ENCODE data around the gene PTPRF.

The PTPRF gene

DNA sequence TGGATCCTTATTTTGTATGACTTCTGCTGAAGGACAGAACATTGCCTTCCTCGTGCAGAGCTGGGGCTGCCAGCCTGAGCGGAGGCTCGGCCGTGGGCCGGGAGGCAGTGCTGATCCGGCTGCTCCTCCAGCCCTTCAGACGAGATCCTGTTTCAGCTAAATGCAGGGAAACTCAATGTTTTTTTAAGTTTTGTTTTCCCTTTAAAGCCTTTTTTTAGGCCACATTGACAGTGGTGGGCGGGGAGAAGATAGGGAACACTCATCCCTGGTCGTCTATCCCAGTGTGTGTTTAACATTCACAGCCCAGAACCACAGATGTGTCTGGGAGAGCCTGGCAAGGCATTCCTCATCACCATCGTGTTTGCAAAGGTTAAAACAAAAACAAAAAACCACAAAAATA lies 91.8 kb downstream of the PTPRF start:
- TF ChIP-seq, protein P1, sequence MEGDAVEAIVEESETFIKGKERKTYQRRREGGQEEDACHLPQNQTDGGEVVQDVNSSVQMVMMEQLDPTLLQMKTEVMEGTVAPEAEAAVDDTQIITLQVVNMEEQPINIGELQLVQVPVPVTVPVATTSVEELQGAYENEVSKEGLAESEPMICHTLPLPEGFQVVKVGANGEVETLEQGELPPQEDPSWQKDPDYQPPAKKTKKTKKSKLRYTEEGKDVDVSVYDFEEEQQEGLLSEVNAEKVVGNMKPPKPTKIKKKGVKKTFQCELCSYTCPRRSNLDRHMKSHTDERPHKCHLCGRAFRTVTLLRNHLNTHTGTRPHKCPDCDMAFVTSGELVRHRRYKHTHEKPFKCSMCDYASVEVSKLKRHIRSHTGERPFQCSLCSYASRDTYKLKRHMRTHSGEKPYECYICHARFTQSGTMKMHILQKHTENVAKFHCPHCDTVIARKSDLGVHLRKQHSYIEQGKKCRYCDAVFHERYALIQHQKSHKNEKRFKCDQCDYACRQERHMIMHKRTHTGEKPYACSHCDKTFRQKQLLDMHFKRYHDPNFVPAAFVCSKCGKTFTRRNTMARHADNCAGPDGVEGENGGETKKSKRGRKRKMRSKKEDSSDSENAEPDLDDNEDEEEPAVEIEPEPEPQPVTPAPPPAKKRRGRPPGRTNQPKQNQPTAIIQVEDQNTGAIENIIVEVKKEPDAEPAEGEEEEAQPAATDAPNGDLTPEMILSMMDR (IDR thresholded peaks at IDR 0.05): no peak
- no peak for DNase-seq (ENCODE audit: low spot score)
- no peak overlapping the region for H3K4me3 ChIP-seq
- no peak overlapping the region for H3K27ac ChIP-seq

DNA sequence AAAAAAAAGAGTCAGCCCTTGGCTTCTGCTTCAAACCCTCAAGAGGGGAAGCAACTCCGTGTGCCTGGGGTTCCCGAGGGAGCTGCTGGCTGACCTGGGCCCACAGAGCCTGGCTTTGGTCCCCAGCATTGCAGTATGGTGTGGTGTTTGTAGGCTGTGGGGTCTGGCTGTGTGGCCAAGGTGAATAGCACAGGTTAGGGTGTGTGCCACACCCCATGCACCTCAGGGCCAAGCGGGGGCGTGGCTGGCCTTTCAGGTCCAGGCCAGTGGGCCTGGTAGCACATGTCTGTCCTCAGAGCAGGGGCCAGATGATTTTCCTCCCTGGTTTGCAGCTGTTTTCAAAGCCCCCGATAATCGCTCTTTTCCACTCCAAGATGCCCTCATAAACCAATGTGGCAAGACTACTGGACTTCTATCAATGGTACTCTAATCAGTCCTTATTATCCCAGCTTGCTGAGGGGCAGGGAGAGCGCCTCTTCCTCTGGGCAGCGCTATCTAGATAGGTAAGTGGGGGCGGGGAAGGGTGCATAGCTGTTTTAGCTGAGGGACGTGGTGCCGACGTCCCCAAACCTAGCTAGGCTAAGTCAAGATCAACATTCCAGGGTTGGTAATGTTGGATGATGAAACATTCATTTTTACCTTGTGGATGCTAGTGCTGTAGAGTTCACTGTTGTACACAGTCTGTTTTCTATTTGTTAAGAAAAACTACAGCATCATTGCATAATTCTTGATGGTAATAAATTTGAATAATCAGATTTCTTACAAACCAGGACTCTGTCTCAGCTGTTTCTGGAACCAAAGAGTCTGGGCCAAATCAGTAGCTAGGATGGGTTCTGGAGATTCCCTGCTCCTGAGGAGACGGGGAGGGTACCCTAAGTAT lies 92.5 kb downstream of the PTPRF start:
- Histone ChIP-seq H3K4me3 (no peak overlapping the region), H3K27ac (no peak overlapping the region)
- TF ChIP-seq, protein P1 (IDR thresholded peaks at IDR 0.05): no peak
- no peak for DNase-seq (ENCODE audit: low spot score)

DNA sequence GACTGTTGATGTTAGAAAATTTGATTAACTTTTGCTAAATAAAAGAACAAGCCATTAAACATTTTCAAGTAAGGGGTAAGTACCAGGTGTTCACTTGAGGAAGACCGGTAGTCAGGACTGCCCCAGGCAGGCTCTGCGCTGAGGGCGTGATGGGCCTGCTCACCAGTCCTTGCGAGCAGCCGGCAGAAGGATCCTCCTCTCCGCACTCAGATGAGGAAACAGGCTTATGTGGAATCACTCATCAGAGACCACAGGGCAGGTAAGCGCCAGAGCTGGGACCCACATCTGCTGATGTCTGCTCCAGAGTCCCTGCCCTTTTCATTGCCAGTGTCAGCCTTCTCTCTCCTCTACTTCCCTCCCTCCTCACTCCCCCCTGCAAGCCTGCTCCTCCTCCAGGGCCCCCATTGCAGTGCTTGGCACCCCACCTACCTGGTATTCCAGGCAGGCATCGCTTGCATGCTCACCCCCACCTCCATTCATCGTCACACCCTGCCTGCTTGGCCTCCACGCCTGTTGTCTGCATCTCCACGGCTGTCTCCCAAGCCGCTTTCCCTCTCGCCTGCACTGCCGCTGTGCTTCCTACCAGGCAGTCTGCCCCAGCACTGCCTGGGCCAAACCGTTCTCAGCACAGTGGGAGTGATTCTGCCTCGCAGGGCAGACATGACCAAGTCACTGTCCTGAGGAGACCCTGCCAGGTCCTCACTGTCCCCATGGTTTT lies 94.5 kb downstream of the PTPRF start:
- TF ChIP-seq, protein P1 (IDR thresholded peaks at IDR 0.05): no peak
- DNase-seq (ENCODE audit: low spot score): no peak
- H3K27ac ChIP-seq: no peak overlapping the region
- H3K4me3 ChIP-seq: no peak overlapping the region

DNA sequence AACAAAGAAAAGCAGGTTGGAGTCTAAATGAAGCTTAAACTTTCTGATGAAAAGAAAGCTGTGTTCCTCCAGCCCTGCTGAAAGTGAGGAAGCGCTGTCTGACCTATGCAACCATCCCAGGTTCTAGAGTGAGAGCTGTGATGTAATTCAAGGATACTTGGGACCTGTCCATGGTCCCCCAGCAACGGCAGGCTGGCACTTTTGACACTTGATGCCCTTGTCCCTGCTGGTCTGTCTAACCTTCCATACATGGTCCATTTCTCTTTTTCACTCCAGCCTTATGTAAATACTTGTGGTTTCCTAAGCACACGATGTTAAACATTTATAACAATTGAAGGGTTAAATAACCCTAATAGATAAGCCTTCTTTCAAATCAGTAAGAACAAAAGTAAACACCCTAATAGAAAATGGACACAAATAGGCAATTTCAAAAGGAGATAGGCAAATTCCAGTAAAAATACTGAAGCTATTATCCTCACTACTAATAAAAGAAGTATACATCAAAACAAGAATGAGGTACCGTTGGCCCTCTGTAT lies 101.5 kb downstream of the PTPRF start:
- H3K4me3 ChIP-seq: no peak overlapping the region
- H3K27ac ChIP-seq: no peak overlapping the region
- TF ChIP-seq, protein P1 (IDR thresholded peaks at IDR 0.05): no peak
- DNase-seq (ENCODE audit: low spot score): no peak

DNA sequence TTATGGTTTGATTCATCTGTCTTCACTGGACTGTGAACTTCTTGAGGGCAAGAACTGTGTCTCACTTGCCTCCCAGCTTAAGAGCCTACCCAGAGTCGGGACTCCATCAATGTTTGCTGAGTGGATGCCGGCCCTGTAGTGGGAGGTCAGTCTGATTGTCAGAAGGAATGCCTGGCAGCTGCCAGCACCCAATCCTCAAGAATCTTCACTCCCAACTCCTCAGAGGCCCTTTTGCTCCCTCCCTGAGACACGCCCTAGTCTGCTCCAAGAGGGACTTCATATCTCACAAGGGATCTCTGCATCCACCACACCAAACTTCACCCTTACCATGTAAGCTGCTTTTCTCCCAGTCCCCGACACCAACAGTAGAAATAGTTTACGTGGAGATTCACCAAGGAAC lies 104.0 kb downstream of the PTPRF start:
- TF ChIP-seq, protein P1 (IDR thresholded peaks at IDR 0.05): no peak
- Histone ChIP-seq H3K4me3 (no peak overlapping the region), H3K27ac (no peak overlapping the region)
- no peak for DNase-seq (ENCODE audit: low spot score)

DNA sequence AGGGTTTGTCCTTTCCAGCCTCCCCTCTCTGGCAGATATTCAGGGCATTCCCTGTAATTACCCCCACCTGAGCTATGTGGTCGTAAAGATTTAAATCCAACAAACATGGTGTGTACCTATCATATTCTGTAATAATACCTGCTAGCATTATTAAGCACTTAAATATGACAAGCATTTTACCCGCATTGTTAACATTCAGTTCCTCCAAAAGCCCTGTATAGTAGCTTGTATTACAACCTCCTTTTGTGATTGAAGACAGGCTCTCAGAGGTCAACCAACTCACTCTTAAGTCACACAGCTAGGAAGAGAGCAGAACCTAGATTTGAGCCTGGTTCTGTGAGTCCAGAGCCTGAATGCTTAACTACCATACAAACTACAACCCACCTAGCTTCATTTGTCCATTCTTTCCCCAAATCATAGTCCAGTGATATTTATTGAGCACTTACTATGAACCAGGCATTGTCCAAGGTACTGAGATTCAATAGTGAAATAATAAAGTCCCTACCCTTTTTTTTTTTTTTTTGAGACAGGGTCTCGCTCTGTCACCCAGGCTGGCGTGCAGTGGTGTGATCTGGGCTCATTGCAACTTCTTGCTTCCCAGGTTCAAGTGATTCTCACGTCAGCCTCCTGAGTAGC lies 105.4 kb downstream of the PTPRF start:
- no peak for DNase-seq (ENCODE audit: low spot score)
- no peak overlapping the region for H3K4me3 ChIP-seq
- no peak overlapping the region for H3K27ac ChIP-seq
- TF ChIP-seq, protein P1 (IDR thresholded peaks at IDR 0.05): no peak

Data from coronary artery (tissue), 2 donors.